BJ (cell line): ENCODE data around the gene MEX3C. TPM values are rescaled to one million over a fixed set of nuclear protein-coding genes. Genes with fewer than 3 reads are reported as not detected.

ENCODE experiments used
- CTCF ChIA-PET: fragments of 350-600 bp; formaldehyde crosslinking; extraction: SDS; loops from one replicate; lab custom pipeline; 2021; ENCODE audit warnings: antibody characterized with exemption, inconsistent platforms; lab: Yijun Ruan, JAX
- POLR2A ChIA-PET: fragments of 300-600 bp; sonication (Branson Sonifier 250); formaldehyde crosslinking; extraction: SDS; loops from one replicate; lab custom pipeline; 2021; ENCODE audit warnings: antibody characterized with exemption; lab: Charles Lee
- DNase-seq: peaks from one replicate; pipeline ENCODE4 v3.0.0-alpha.2; 2011; ENCODE audit warnings: low read depth
- H3K27me3 ChIP-seq: 2 replicates; pipeline ENCODE4 v1.6.0; 2011; ENCODE audit warnings: low read length; ENCODE audit not compliant: control insufficient read depth, insufficient read depth
- H3K36me3 ChIP-seq: 2 replicates; pipeline ENCODE4 v1.5.1; 2011; ENCODE audit warnings: low read length; ENCODE audit not compliant: control insufficient read depth, insufficient read depth
- H3K4me3 ChIP-seq: 2 replicates; pipeline ENCODE4 v1.5.1; 2011; ENCODE audit warnings: low read depth, mild to moderate bottlenecking, control low read depth, low read length
- polyA plus RNA-seq: library from polyadenylated mRNA; depleted of rRNA; stranded (reverse); fragments of >200 nt; gene quantifications from 2 replicates; pipeline ENCODE4 v1.2.3, GENCODE V29; 2011
- TF ChIP-seq, protein P1 (sequence below): IDR thresholded peaks from 2 replicates; pipeline ENCODE4 v1.5.1; 2011; ENCODE audit warnings: low read depth, mild to moderate bottlenecking, control low read depth, inconsistent platforms, low read length, moderate library complexity; ENCODE audit not compliant: insufficient read depth

Gene MEX3C
- polyA plus RNA-seq, 1 experiment: 34.4 TPM

DNA sequence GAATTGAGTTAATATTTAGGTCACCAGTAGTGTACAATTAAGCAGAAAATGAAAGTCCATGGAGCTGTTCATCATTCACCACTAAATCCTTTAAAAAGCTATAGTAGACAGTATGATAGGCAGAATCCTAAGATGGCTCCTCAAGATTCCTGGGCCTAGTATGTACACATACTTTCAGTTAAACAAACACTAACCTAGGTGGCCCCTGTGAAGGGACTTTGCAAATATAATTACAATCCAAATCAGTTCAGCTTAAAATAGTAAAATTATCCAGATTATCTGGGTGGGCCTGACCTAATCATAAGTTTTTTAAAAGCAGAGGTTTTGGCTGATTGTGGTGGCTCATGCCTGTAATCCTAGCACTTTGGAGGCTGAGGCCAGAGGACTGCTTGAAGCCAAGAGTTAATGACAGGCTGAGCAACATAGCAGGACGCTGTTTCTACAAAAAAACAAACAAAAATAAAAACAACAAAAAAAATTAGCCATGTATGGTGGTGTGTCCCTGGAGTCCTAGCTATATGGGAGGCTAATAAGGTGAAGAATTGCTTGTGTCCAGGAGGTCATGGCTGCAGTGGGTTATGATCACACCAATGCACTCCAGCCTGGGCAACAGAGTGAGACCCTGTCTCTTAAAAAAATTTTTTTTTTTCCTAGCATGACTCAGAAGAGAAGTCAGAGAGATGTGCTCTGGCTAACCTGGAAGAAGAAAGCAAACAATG, 13.9 kb downstream of the MEX3C start:
- DNase-seq: no peak
- TF ChIP-seq, protein P1, sequence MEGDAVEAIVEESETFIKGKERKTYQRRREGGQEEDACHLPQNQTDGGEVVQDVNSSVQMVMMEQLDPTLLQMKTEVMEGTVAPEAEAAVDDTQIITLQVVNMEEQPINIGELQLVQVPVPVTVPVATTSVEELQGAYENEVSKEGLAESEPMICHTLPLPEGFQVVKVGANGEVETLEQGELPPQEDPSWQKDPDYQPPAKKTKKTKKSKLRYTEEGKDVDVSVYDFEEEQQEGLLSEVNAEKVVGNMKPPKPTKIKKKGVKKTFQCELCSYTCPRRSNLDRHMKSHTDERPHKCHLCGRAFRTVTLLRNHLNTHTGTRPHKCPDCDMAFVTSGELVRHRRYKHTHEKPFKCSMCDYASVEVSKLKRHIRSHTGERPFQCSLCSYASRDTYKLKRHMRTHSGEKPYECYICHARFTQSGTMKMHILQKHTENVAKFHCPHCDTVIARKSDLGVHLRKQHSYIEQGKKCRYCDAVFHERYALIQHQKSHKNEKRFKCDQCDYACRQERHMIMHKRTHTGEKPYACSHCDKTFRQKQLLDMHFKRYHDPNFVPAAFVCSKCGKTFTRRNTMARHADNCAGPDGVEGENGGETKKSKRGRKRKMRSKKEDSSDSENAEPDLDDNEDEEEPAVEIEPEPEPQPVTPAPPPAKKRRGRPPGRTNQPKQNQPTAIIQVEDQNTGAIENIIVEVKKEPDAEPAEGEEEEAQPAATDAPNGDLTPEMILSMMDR: no peak
- Histone ChIP-seq H3K36me3 (no peaks in the 10 kb centered on the region), H3K4me3 (no peak overlapping the region), H3K27me3 (no peaks in the 10 kb centered on the region)
- ChIA-PET POLR2A (no interaction called here), CTCF (interaction anchor here (1.4 kb wide), 2 partner anchors 13 to 18 kb away, joined by 3 to 6 read pairs; no protein-coding TSS in a partner anchor)

- Histone ChIP-seq H3K27me3 (no peaks in the 10 kb centered on the region), H3K36me3 (no peaks in the 10 kb centered on the region), H3K4me3 (no peak overlapping the region)
- TF ChIP-seq, protein P1: no peak
- CTCF ChIA-PET: interaction anchor here (1.4 kb wide), 2 partner anchors 14 to 18 kb away, joined by 3 to 6 read pairs; no protein-coding TSS in a partner anchor
- no peak for DNase-seq
- POLR2A ChIA-PET: no interaction called here
These were observed 14.7 kb downstream of the MEX3C start for GRCh38 chr18:51182824-51183223.

- CTCF ChIA-PET: no interaction called here
- POLR2A ChIA-PET: no interaction called here
- no peak for DNase-seq
- Histone ChIP-seq H3K4me3 (no peak overlapping the region), H3K36me3 (peaks cover 4% of the 10 kb centered on the region), H3K27me3 (no peaks in the 10 kb centered on the region)
- TF ChIP-seq, protein P1: no peak
These were observed 25.7 kb downstream of the MEX3C start for GRCh38 chr18:51171625-51172259.

DNA sequence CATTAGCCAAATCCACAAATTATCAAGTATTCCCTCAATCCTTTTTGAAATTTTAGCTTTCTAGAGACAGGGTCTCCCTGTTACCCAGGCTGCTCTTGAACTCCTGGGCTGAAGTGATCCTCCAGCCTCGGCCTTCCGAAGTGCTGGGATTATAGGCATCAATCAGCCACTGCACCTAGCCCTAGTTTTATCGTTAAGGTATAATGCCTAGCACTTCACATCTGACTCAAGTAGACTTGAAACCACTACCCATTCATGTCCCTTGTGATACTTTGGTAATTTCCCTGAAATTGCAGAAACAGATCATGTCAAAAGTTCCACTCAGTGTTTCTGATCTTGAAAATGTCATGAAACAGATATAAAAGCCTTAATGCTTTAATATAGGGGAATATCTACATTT, 26.3 kb downstream of the MEX3C start:
- no peak for DNase-seq
- TF ChIP-seq, protein P1: no peak
- Histone ChIP-seq H3K27me3 (no peaks in the 10 kb centered on the region), H3K36me3 (no peaks in the 10 kb centered on the region; the same call in 1 of the 2 replicates), H3K4me3 (no peak overlapping the region)
- ChIA-PET POLR2A (no interaction called here), CTCF (no interaction called here)

DNA sequence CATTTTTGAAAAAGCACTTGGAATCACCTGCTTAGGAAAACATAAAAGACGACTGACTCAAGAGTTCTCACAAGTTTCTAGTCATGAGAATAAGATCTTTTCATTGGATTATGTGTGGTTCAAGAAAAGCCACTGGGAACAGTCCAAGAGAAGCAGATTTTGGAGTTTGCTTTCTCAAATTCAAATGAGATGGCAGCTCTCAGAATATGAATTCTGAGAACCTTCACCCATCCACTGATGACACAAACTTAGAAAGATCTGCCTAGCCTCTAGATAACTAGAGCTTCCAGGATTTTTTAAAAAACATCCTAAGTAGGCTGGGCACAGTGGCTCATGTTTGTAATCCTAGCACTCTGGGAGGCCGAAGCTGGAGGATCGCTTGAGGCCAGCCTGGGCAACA, 26.8 kb downstream of the MEX3C start:
- no peak overlapping the region for H3K4me3 ChIP-seq
- CTCF ChIA-PET: no interaction called here
- no peaks in the 10 kb centered on the region for H3K27me3 ChIP-seq
- no peaks in the 10 kb centered on the region for H3K36me3 ChIP-seq
- POLR2A ChIA-PET: no interaction called here
- TF ChIP-seq, protein P1: no peak
- DNase-seq: no peak
